ENCODE results near the gene RTKN. TPM values are rescaled to one million over a fixed set of nuclear protein-coding genes. Genes with fewer than 3 reads are reported as not detected.

The RTKN gene
- total and polyA plus RNA-seq, 2 of the 13 experiments (the other 11 are each of a cell fraction or from before 2014, with no cell fraction given): 159 to 166 TPM

DNA sequence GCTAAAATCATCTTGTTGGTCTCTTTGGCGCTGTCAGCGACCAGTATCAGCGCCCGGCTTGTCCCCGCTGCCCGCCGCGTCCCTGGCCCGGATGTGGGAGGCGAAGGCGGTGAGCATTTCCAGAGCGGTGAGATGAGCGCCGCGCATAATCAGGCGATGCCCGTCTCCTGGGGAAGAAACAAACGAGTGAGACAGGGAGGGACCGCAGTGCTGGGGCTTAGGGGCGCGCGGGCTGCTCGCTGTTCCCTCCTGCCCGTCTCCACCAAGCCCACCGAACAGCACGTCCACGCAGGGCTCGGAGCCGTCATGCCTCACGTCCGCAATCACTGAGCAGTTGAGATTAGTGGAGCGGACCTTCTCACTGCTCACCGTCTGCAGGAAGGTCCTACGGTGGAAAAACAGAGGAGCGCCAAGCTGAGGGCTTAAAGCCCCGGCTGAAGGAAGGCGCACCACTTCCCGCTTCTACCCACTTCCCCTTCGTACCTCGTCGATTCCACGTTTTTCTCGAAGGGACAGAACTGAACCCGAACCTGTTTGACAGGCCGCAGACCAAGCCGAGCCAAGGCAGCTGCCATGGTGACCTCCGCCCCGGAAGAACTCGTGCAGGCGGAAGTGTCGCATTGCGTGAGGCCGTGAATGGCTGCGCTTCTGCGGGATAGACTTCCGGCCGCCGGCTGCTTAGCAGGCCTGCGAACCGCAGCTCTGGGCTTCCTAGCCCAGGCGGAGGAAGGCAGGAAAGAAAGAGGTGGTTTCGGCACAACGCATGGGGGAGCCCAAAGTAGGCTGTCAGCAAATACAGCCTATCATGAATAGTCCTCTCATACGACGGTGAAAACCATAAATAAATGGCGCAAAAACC lies 30.6 kb upstream of the RTKN start, which contains the start of gene MRPL53 (continued):
- peak; percentile 98 for TF ChIP-seq GABPA (IDR thresholded peaks at IDR 0.05; ENCODE audit: low read depth, low read length)
- peak; percentile 100 for TF ChIP-seq GABPA (CRISPR knock-in tag; IDR thresholded peaks at IDR 0.05; ENCODE audit: low read depth)
- TF ChIP-seq, protein P1, sequence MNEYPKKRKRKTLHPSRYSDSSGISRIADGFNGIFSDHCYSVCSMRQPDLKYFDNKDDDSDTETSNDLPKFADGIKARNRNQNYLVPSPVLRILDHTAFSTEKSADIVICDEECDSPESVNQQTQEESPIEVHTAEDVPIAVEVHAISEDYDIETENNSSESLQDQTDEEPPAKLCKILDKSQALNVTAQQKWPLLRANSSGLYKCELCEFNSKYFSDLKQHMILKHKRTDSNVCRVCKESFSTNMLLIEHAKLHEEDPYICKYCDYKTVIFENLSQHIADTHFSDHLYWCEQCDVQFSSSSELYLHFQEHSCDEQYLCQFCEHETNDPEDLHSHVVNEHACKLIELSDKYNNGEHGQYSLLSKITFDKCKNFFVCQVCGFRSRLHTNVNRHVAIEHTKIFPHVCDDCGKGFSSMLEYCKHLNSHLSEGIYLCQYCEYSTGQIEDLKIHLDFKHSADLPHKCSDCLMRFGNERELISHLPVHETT (CRISPR knock-in tag; conservative IDR thresholded peaks at IDR 0.05): peak; percentile 84
- TF ChIP-seq, protein P2, sequence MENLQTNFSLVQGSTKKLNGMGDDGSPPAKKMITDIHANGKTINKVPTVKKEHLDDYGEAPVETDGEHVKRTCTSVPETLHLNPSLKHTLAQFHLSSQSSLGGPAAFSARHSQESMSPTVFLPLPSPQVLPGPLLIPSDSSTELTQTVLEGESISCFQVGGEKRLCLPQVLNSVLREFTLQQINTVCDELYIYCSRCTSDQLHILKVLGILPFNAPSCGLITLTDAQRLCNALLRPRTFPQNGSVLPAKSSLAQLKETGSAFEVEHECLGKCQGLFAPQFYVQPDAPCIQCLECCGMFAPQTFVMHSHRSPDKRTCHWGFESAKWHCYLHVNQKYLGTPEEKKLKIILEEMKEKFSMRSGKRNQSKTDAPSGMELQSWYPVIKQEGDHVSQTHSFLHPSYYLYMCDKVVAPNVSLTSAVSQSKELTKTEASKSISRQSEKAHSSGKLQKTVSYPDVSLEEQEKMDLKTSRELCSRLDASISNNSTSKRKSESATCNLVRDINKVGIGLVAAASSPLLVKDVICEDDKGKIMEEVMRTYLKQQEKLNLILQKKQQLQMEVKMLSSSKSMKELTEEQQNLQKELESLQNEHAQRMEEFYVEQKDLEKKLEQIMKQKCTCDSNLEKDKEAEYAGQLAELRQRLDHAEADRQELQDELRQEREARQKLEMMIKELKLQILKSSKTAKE (CRISPR knock-in tag; IDR thresholded peaks at IDR 0.05; ENCODE audit: borderline replicate concordance): peak; percentile 74
- no peak; the same call in 1 of the 2 replicates for TF ChIP-seq REL (CRISPR knock-in tag; conservative IDR thresholded peaks at IDR 0.05)
- TF ChIP-seq, protein P3, sequence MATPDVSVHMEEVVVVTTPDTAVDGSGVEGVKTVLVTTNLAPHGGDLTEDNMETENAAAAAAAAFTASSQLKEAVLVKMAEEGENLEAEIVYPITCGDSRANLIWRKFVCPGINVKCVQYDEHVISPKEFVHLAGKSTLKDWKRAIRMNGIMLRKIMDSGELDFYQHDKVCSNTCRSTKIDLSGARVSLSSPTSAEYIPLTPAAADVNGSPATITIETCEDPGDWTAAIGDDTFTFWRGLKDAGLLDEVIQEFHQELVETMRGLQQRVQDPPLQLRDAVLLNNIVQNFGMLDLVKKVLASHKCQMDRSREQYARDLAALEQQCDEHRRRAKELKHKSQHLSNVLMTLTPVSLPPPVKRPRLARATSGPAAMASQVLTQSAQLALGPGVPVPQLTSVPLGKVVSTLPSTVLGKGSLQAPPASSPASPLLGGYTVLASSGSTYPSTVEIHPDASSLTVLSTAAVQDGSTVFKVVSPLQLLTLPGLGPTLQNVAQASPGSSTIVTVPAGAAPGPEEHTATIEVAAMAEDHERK (CRISPR knock-in tag; IDR thresholded peaks at IDR 0.05; ENCODE audit: low read depth): peak; percentile 69
- peak; percentile 86; the same call in 1 of the 2 replicates for TF ChIP-seq MZF1 (CRISPR knock-in tag; IDR thresholded peaks at IDR 0.05; ENCODE audit: borderline replicate concordance)
- peak; percentile 67; the same call in 1 of the 2 replicates for TF ChIP-seq ESRRA (CRISPR knock-in tag; IDR thresholded peaks at IDR 0.05; ENCODE audit: low read depth)
- TF ChIP-seq NFKBIZ (CRISPR knock-in tag; IDR thresholded peaks at IDR 0.05): peak; percentile 78; the same call in 1 of the 2 replicates
- no peak for TF ChIP-seq HNF4G (IDR thresholded peaks at IDR 0.05; ENCODE audit: borderline replicate concordance, low read depth, low read length)
- peak; percentile 92 for TF ChIP-seq HNF4G (CRISPR knock-in tag; IDR thresholded peaks at IDR 0.05; ENCODE audit: borderline replicate concordance, low read depth)
- TF ChIP-seq, protein P4, sequence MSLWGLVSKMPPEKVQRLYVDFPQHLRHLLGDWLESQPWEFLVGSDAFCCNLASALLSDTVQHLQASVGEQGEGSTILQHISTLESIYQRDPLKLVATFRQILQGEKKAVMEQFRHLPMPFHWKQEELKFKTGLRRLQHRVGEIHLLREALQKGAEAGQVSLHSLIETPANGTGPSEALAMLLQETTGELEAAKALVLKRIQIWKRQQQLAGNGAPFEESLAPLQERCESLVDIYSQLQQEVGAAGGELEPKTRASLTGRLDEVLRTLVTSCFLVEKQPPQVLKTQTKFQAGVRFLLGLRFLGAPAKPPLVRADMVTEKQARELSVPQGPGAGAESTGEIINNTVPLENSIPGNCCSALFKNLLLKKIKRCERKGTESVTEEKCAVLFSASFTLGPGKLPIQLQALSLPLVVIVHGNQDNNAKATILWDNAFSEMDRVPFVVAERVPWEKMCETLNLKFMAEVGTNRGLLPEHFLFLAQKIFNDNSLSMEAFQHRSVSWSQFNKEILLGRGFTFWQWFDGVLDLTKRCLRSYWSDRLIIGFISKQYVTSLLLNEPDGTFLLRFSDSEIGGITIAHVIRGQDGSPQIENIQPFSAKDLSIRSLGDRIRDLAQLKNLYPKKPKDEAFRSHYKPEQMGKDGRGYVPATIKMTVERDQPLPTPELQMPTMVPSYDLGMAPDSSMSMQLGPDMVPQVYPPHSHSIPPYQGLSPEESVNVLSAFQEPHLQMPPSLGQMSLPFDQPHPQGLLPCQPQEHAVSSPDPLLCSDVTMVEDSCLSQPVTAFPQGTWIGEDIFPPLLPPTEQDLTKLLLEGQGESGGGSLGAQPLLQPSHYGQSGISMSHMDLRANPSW (CRISPR knock-in tag; IDR thresholded peaks at IDR 0.05; ENCODE audit: borderline replicate concordance): peak; percentile 95; the same call in 1 of the 2 replicates
- TF ChIP-seq HNRNPUL1 (IDR thresholded peaks at IDR 0.05; ENCODE audit: low read depth, low read length): no peak
- TF ChIP-seq ZNF570 (CRISPR knock-in tag; IDR thresholded peaks at IDR 0.05; ENCODE audit: borderline replicate concordance): 0 out of 2 replicates have a peak, but pooled peaks have one; percentile 95
- no peak for TF ChIP-seq GTF3A (CRISPR knock-in tag; conservative IDR thresholded peaks at IDR 0.05)
- peak; percentile 84 for TF ChIP-seq SNAPC2 (CRISPR knock-in tag; IDR thresholded peaks at IDR 0.05)
- no peak for TF ChIP-seq ADNP (CRISPR knock-in tag; IDR thresholded peaks at IDR 0.05)
- TF ChIP-seq ZSCAN21 (CRISPR knock-in tag; IDR thresholded peaks at IDR 0.05; ENCODE audit: borderline replicate concordance): peak; percentile 98
- peak; percentile 95 for TF ChIP-seq ZNF737 (CRISPR knock-in tag; IDR thresholded peaks at IDR 0.05; ENCODE audit: borderline replicate concordance)
- peak; percentile 75 for TF ChIP-seq CBX1 (IDR thresholded peaks at IDR 0.05; ENCODE audit: low read depth)
- peak; percentile 100 for TF ChIP-seq NR2C2 (CRISPR knock-in tag; IDR thresholded peaks at IDR 0.05; ENCODE audit: borderline replicate concordance)
- no peak for TF ChIP-seq SKI (IDR thresholded peaks at IDR 0.05; ENCODE audit: partially characterized antibody)
